Measurements from ENCODE around the gene PPP1R16B.
A peak's percentile ranks its signal among the peaks of the same experiment; 100 is the strongest.
"Not testable (repeated sequence)": the region's sequence is repeated elsewhere in the genome, so short reads cannot be mapped to it uniquely, and the experiment has no call there.

The PPP1R16B gene

DNA sequence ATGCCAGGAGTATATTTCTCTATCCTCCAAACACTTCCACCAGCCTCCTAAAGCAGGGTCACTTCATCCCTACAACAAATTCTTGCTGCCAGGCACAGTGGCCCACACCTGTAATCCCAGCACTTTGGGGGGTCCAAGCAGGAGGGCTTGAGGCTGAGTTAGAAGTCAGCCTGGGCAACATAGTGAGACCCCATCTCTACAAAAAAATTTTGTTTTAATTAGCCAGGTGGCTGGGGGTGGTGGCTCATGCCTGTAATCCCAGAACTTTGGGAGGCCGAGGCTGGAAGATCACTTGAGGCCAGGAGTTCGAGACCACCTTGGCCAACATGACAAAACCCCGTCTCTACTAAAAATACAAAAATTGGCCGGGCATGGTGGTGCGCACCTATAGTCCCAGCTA is 11.4 kb upstream of the PPP1R16B start:
- not testable (repeated sequence) for DNase-seq

DNA sequence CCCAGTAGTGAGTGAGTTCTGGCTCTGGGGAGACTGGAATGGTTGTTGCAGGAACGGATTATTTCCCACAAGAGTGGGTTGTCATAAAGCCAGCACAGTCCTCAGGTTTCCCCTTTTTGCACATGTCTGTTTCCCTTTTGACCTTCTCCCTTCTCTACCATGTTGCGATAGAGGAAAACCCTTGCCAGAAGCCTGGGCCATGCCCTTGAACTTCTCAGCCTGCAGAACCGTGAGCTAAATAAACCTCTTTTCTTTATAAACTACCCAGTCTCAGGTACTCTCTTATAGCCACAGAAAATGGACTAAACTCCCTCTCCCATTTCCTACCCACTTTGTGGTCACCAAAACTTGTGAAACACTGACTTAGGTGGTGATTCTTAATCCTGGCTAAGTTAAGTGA is 7.2 kb upstream of the PPP1R16B start:
- DNase-seq = no peak

DNA sequence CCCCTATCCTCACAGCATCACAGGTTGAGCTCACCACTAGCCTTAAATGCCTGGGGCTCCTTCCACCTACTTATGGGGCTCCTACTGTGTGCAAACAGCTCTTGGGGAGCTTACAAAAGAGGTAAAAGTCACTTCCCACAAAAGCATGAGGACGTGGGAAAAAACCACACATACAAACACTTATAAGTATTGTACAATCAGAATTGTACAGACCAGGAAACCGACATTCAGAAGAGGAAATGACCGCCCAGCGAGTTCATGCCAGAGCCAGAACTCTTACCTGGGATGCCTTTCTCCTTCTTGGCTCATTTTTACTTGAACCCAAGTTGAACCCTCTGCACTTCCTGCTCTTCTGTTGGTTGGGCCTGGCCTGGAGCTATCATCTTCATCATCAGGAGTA is 6.3 kb upstream of the PPP1R16B start:
- no peak for DNase-seq

DNA sequence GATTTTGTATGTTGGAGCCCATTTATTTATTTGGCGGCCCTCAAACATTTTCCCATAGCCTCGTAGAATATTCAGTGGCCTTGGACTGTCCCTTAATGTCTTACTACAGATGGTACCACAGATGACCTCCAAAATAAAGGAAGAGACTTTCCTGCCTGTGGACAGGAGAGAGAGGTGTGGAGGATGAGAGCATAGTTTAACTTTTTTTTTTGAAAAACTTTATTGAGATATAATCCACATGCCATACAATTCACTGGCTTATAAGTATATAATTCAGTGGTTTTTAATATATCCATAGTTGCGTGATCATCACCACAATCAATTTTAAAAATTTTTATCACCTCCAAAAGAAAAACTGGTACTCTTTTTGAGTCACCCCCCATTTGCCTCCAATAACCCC is 4.6 kb upstream of the PPP1R16B start:
- no peak for DNase-seq

DNA sequence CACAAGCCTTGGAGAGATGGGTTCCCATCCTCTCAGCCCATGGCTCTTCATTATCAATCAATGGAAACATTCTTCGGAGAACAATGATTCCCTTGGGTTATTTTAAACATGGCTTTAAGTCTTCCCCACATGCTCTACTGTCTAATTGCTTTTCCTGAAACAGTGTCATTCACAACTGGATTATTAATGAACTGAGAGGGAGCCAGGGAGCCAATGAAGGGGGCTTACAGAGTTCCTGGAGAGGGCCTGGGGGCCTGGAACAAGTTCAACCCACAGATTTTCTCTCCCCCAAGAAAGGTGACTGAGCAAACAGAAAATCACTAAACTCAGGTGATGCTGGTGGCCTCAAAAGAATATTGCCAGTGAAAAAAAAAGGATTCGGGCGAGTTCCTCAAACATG is 1.3 kb upstream of the PPP1R16B start:
- DNase-seq = no peak

DNA sequence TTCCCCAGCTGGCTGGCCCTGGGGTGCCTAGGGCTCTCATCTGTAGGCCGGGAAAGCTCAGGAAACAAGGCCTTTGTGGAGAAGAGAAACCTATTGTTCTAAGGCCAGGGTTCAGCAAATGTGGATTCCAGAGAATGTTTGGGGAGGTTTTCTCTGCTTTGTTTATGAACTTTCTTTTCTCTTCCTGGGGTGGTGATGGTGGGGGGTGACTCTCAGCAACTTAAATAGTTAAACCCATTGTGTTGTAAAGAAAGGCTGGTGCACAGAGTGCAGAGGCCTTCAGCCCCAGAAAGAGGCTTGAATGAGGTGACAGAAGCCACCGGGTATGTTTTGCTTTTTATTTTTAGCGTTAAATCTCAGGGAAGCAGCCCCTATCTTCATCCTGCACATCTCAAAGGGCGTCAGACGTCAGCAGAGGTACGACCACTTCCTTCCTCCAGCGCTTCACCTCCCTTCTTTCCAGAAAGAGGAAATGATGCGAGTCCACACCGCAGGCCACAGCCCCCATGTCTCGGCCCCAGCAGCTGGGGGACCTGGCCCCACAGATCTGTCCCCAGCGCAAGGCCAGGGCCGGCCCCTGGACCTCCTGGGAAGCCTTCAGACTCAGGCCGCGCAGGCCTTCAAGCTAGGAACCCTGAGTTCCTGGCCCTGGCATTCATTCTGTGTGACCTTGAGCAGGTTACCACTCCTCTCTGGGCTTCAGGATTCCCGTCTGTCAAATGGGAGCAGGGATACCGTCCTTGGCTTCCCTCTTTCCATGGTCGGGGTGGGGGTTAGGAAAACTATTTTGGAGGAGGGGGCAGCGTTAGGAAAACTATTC is 605 bp upstream of the PPP1R16B start:
- no peak for DNase-seq

DNA sequence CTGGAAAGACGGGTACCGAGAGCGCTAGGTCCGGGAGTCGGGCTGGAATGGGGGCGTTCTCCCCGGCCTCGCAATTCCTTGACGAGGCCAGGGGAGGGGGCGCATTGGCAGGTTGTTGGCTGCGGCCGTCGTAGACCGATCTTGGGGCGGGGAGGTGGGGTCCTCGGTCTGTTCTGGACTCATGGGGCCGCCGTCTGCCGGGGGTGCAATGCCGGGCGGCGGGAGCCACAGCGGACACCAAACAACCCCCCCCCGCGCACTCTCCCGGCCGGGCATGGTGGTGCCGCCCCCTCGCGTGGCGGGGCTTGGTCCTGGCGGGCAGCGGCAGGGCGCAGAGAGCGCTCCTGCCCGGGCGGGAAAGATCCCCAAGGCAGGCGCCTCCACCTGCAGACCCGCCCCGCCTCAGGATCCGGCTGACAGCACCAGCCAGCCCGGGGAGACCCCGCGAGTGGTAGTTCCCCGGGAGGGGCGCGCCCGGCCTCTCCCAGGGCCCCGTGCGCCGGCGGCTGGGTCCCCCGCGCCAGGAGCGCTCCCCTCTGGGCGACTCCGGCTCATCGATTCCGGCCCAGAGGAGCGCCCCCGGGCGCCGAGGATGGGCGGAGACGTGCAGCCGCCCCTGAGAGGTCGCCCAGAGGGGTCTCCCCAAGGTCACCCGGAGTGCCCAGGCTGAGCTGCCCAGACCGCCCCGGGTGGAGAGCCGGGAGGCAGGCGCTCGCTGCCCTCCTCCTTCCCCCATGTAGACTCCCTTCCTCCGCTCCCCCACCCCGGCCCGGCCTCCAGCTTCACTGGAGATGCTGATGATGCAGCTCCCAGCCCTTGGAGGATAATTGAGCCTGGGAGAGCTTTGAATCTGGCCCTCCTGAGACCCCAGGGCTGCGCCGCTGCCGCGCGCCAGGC is 709 bp downstream of the PPP1R16B start:
- peak; percentile 4 for DNase-seq

DNA sequence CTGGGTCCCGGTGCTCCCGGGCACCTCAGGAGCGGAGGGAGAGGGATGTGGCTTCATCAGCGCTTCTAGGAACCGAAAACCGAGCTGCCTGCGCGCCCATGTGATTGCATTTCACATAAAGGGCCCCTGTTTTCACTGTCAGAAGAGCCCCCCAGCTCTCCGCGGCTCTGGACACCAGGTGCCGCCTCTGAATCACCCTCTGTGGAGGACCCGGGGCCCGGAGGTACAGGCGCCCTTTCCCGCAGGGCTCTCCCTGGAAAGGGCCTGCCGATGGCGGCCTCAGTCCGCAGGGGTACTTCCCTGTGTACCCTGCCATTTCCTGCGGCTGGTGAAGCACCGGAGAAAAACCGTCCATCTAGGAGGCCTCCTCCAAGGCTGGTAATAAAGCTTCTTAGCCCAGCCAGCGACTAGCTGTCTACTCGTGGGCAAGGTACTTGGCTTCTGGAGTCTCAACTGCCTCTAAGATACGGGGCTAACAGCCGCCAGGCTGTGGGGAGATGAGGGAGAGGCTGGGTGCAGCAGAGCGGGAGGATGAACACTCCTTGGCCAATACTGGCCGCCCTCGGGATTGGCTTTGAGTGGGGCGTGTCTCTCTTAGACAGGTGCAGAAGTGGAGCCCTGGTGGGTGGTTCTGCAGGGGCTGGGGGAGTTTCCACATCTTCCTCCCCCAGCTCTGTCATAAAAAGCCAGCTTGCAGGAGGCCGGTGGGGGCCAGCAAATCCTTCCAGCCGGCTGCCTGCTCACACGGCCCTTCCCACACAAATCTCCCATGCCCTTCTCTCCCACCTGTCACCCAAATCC is 1.6 kb downstream of the PPP1R16B start:
- DNase-seq = no peak

DNA sequence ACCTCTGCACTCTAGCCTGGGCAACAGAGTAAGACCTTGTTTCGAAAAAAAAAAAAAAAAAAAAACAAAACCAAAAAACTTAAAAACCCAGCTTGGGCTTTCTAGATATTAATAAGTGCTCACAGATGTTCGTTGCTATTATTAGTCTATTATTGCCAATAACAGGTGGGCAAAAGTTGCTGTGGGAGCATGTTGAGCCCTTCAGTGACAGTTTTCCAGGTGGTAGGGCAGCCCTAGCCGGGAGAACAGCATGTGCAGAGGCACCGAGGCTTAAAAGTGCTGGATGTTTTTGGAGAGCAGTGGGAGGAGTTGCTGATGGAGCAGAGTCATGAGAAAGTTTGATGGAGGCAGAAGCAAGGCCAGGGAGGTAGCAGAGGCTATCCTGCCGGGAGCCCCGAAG is 4.4 kb downstream of the PPP1R16B start:
- DNase-seq = no peak

DNA sequence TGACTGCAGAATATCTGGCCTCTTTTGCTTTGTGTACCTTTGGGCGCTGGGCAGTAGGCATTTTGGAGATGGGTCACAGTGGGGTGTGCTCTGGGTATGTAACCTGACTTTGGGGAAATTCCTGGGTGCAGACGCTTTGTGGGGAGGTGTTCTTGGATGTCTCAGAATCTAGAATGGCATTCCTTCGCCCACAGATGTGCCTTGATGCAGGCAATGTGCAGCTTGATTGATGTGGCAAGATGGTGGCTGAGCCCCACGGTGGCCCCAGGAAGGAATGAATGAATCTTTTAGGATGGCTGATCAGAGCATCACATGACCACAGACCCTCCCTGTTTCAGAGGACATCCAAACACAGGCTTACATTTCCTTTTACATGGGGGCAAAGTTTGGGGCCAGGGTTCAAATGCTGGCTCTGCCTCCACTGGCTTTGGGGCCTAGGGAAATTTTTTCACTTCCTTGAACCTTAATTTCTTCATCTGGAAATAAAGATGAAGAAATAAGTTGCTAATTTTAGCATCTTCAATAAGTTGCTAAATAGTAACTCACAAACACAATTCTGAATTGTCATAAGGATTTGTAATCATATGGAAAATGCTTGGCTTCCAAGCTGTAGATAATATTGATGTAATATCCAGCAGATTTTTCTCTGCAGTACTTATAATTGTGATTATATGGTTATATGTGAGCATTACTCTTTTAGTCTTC is 5.6 kb downstream of the PPP1R16B start:
- no peak for DNase-seq

DNA sequence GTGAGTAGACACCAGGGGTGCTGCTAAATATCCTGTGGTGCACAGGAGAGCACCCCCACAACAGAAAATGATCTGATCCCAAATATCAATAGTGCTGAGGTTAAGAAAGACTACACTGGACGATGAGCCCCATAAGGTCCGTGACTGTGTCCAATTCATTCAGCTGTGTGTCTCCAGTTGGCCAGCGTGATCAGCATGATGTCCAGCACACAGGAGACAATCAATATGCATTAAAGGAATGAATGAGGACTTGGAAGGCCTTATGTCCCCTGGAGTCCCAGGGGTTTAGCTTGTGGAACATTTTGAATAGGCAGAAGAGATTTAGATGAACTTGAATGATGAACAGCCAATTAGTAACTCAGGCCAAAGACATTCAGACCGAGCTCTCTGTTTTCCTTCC is 6.3 kb downstream of the PPP1R16B start:
- no peak for DNase-seq

DNA sequence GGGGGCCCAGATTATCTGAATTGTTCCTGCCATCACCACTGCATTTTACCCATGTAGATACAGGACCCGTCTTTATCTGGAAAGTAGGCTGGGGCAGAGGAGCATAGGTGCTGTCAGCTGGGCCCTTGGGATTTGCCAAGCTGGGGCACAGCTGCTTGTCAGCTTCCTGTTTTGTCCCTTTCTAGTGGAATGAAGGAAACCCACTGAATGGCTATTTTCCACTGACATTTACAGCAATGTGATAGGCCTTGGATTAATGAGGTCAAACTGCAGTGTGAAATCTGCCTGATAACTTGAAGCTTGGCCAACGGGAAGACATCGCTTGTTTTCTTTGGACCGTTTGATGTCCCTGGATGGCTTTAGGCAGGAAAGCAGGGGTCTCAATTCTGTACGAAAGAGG is 6.7 kb downstream of the PPP1R16B start:
- no peak for DNase-seq

DNA sequence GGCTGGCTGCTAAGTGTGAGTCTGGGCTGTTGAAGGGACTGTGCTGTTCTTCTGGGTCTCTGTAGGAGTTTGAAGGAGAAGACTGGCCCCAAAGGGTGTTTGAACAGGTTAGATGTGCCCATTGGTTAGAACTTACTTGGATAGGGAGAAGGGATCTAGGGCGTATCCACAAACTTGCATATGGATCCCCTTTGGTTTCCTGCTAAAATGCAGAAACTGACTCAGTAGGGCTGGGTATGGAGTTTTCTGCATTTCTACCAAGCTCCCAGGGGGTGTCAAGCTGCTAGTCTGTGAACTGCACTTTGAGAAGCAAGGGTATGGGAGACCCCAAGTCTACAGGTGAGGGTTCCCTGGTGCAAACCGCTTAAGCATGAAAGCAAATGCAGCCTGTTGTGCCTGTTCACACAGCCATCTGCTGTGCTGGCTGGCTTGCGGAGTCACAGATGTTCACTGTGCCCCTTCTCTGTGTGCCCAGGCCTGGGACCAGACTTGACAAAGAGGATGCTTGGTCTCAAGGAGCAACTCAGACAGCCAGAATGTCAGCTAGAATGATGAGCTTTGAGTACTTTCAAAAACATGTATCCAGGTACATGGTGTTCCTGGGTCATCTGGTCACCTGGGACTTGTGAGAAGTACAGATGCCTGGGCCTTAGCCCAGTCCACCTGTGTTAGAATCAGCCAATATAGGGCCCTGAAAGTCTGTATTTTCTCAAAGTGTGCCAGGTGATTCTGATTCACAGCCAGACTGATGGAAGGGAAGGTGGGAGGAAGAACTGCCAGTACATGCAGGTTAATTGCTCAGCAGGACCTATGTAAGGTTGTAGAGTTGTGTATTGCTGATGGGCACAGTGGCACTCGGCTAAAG is 7.4 kb downstream of the PPP1R16B start:
- DNase-seq = no peak

DNA sequence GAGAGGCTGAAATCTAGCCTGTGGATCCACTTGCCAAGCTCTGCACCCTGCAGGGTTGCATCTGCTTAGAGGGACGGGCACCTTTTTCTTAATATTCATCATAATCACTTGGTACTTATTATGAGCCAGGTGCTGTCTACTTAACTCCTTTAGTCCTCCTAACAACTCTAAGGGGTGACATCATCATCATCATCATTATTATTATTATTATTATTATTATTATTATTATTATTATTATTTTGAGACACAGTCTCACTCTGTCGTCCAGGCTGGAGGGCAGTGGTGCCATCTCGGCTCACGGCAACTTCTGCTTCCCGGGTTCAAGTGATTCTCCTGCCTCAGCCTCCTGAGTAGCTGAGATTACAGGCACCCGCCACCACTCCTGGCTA is 8.1 kb downstream of the PPP1R16B start:
- DNase-seq = not testable (repeated sequence)

DNA sequence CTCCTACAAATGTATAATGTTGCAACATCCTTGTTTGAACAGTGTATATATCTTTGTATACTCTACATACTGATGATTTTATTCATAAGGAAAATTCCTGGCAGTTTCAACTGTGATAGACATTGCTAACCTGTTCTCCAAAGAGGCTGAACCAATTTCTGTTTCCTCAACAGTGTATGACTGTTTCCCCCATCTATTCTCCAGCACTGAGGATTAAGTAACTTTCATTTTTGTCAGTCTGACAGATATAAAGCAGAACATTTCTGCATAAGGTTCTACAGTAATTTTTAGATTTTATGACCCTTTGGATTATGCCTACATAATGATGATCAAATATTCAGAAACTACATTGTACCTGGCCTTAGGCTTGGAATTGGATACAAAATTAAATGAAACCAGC is 9.9 kb downstream of the PPP1R16B start:
- no peak for DNase-seq

DNA sequence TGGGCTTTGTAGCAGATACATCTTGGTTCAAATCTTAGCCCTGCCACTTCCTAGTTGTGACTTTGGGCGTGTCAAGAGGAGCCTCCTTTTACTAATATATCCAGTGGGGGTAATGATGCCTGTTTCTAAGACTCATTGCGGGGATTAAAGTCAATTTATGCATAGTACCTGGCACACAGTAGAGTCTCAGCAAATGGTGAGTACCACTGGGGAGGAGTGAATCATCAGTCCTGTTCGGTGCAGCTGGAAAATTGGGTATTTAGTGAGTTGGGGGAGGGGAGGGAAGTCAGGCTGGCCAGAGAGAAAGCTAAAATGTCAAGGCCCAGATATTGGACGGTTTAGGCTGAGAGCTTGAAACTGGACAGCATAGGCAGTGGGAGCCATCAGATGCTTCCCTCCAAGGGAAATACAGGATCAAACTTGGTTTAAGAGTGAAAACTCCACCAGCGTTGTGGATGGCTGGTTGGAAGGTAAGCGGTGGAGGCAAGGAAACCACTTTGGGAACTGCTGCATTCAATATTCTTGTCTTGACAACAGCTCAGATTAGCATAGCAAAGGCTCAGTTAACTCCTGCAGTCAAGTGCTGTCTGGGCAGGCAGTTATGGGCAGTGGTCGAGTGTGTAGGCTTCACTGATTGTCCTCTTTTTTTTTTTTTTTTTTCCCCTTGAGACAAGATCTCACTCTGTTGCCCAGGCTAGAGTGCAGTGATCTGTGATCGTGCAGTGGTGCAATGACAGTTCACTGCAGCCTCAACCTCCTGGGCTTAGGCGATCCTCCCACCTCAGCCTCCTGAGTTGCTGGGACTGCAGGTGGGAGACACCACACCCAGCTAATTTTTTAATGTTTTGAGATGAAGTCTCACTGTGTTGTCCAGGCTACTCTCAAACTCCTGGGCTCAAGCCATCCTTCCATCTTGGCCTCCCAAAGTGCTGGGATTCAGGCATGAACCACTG is 12.9 kb downstream of the PPP1R16B start:
- no peak for DNase-seq

DNA sequence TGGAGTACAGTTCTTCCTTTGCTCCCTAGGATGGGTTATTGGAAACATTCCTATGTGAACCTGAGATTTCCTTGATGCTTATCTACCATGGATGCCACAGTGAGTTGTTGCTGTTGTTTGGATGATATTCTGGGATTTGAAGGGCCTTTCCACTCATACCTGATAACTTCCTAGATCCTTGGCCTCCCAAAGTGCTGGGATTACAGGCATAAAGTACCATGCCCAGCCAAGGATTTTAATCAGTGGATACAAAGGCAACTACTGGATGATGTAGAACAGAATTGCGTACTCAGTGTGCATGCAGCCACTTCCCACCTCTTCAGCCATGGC is 20.0 kb downstream of the PPP1R16B start:
- DNase-seq = no peak

DNA sequence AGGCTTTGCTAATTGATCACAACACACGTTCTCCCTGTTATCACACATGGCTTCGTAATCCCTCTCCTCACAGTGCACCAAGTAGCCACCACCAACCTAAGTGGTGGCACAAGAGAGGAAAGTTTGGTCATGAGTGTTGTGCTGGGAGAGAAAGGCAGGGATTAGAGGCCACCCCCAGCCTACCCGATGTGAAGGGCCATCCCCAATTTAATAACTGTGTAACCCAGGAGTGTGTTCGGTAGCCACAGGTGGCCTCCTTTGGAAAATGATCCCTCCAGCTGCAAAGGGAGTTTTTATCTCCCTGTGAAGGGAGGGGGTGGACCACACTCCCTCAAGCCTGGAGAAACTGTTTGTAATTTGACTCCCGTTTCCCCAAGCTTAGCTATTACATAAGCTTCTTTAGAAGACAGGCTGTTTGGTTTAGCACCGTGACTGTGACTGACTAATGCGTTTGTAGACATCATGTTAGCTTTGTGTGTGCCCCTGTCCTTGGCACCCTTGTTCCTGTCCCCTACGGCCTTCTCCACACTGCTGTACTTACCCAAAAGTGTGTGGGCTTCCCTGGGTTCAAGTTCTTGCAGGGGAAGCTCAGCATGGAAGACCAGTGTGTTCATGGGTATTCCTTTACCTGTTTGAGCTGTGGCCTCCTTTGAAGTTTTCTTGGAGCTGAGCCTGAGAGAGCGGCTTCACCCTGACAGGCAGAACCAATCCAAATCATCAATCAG is 20.6 kb downstream of the PPP1R16B start:
- peak; percentile 82 for DNase-seq

DNA sequence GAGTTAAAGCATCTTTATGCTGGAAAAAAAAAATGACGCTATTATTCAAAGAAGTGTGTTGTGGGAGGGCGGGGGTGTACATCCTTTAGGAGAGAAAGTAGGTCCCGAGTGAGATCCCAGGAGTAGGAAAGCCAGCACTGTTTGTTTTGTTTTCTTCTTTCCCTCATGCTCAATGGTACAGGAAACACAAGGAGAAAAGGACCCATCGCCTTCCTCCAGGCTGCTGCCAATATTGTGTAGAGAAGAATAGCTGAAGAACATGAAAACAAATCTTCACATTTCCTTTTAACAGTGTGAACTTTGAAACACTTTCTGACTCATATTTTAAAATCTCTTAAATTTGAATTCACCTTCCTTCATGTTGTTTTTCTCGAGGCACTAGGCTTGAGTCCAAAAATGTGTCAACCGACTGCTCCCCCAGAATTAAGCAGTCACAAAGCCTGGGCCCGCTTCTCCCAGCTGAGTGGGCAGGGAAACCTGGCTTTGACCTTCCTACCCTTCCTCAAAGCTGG is 22.3 kb downstream of the PPP1R16B start:
- DNase-seq = no peak

Measured in NCI-H1105 treated with DMSO at 0.1 percent for 48 hours (cell line).